ENCODE data around the gene RFX2. TPM values are rescaled to one million over a fixed set of nuclear protein-coding genes. Genes with fewer than 3 reads are reported as not detected.

The RFX2 gene
- total RNA-seq, 1 donor from 2014 or later: 6.5 TPM

DNA sequence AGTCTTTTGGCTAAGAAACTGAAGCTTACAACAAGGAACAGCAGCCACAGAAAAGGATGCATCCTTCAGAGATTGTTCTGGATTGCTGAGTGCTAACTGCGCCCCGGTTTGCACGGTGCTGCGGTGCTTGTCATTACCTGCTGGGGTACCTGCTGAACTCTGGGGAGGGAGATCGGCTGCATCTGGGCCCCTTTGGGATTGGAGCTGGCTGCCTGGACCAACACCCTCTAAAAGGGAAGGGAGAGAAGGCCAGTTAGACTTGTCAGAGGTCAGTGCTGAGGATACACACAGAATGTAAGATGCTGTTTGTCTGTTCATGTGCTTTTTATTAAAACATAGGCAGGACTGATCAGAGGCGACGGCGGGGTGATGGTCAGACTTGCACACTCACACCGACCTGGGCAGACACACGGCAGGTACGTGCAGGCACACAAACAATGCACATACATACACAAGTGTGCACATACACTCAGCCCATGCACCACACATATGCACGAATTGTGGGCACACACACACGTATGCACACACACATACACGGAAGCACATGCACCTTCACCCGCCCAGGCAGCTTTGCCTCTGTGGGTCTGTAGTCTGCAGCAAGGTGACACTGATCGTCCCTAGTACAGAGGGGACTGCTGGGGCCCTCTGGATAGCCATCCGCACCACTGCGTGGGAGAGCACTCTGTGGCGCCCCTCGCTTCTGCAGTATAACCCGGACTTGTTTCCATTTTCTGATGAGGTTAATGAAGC, 66.1 kb downstream of the RFX2 start:
- Histone ChIP-seq H3K4me3 (ENCODE audit: low read depth, low read length) (no peak overlapping the region), H3K36me3 (ENCODE audit: control insufficient read depth, insufficient read depth, low read length) (no peaks in the 10 kb centered on the region), H3K27me3 (ENCODE audit: control insufficient read depth, insufficient read depth, low read length) (no peaks in the 10 kb centered on the region)
- TF ChIP-seq, protein P1, sequence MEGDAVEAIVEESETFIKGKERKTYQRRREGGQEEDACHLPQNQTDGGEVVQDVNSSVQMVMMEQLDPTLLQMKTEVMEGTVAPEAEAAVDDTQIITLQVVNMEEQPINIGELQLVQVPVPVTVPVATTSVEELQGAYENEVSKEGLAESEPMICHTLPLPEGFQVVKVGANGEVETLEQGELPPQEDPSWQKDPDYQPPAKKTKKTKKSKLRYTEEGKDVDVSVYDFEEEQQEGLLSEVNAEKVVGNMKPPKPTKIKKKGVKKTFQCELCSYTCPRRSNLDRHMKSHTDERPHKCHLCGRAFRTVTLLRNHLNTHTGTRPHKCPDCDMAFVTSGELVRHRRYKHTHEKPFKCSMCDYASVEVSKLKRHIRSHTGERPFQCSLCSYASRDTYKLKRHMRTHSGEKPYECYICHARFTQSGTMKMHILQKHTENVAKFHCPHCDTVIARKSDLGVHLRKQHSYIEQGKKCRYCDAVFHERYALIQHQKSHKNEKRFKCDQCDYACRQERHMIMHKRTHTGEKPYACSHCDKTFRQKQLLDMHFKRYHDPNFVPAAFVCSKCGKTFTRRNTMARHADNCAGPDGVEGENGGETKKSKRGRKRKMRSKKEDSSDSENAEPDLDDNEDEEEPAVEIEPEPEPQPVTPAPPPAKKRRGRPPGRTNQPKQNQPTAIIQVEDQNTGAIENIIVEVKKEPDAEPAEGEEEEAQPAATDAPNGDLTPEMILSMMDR (IDR thresholded peaks at IDR 0.05; ENCODE audit: insufficient read depth, low read length, poor library complexity, severe bottlenecking): no peak
- DNase-seq (ENCODE audit: low read depth): no peak

DNA sequence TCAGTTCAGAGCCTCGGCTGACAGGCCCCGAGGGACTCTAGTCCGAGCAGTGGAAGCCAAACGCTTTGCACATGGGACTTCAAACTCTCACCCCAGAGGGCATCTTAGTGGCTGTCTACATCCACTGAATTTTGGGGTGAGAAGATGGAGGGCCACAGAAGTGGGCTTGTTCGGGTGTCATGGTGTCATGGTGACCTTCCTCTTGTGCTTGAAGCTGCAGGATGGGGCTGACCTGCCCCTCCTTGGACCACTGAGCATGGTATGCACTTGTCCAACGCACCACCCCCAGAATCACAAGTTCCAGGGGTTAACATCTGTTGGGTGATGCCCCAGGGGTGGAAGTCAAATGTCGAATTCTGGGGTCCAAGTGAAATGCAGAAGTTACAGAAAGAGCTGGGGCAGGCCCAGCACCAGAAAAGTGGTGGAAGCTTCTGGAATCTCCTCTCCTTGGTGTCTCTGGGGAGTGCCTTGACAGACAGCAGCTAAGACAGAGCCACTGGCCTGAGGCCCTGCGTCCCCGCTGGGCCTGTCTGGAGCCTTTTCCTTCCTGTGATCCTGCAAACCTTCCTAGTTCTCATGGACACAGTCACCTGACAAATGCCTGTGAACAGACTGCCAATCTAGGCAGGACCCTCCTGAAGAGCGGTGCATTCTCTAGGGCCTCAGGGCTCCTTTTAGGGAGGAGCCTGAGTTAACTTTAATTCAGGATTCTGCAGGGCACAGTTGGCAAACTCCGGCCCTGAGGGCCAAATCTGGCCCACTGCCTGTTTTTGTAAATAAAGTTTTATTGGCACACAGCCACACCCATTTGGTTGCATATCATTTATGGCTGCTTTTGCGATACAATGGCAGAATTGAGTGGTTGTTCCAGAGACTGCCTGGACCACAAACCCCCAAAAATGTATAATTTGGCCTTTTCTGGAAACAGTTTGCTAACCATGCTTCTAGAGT, 67.2 kb downstream of the RFX2 start:
- no peak for DNase-seq (ENCODE audit: low read depth)
- no peaks in the 10 kb centered on the region for H3K27me3 ChIP-seq (ENCODE audit: control insufficient read depth, insufficient read depth, low read length)
- TF ChIP-seq, protein P1 (IDR thresholded peaks at IDR 0.05; ENCODE audit: insufficient read depth, low read length, poor library complexity, severe bottlenecking): no peak
- no peak overlapping the region for H3K4me3 ChIP-seq (ENCODE audit: low read depth, low read length)
- H3K36me3 ChIP-seq (ENCODE audit: control insufficient read depth, insufficient read depth, low read length): no peaks in the 10 kb centered on the region

DNA sequence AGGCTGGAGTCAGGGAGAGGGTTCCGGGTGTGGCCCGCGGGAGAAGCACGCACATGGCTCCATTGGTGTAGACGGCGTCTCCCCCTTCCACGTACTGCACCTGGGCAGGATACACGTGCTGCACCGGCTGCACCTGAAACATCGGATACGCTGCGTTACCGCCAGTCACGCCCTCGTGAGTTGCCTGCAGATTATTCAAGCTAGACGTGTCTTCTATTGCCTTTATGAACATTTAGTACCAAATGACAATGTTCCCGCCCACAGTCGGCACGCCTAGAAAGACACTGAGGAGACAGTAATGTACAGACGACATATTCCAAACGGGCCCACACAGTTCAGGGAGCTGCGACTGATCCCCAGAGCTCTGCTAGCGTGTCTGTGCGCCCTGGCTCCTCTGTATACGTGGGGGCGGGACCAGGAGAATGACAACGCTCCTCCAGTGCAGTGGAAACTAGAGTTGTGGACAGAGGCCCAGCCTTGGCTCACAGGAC, 68.3 kb downstream of the RFX2 start:
- DNase-seq (ENCODE audit: low read depth): no peak
- no peak overlapping the region for H3K4me3 ChIP-seq (ENCODE audit: low read depth, low read length)
- no peaks in the 10 kb centered on the region for H3K27me3 ChIP-seq (ENCODE audit: control insufficient read depth, insufficient read depth, low read length)
- TF ChIP-seq, protein P1 (IDR thresholded peaks at IDR 0.05; ENCODE audit: insufficient read depth, low read length, poor library complexity, severe bottlenecking): no peak
- no peaks in the 10 kb centered on the region for H3K36me3 ChIP-seq (ENCODE audit: control insufficient read depth, insufficient read depth, low read length)

DNA sequence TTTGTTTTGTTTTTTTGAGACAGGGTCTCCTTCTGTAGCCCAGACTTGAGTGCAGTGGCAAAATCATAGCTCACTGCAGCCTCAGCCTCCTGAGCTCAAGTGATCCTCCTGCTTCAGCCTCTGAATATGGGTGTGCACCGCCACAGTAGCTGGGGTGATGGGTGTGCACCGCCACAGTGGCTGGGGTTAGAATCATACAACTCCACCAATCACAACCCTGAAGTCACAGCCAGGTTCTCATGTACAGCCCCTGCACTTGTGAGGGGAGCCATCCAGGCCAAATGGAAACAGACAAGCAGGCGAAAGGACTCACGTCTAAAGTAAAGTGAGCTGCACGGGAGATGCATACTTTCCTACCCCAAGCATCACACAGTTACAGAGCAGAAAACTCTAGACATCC, 69.2 kb downstream of the RFX2 start:
- Histone ChIP-seq H3K27me3 (ENCODE audit: control insufficient read depth, insufficient read depth, low read length) (no peaks in the 10 kb centered on the region), H3K4me3 (ENCODE audit: low read depth, low read length) (no peak overlapping the region), H3K36me3 (ENCODE audit: control insufficient read depth, insufficient read depth, low read length) (no peaks in the 10 kb centered on the region)
- no peak for DNase-seq (ENCODE audit: low read depth)
- TF ChIP-seq, protein P1 (IDR thresholded peaks at IDR 0.05; ENCODE audit: insufficient read depth, low read length, poor library complexity, severe bottlenecking): no peak

DNA sequence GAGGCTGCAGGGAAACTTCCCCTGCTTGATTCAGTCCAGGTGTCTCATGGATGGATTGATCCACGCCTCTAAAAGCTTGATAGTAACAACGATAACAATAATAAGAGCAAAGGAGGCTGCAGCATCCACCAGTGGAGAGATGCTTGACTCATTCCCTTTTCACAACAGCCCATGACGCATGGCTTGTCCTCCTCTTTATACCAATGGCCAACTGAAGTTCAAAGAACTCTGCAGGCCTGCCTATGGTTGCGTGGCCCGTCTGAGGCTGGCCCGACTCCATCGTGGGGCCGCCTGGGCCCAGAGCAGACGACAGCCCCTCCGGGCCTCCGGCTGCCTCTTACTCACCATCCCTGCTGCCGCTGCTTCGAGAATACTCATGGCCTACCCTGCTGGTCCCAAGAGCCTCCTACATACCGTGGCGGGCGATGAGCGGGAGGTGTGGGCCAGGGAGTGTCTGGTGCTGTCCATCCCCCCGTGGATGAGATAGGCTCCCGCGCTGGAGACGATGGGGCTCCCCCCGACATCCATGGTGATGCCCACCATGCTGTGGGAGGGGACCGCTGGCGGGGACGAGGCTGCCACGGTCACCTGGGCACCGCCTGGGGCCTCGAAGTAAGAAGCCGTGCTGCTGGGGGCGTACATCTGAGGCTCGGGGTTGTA, 70.6 kb downstream of the RFX2 start:
- no peak for DNase-seq (ENCODE audit: low read depth)
- Histone ChIP-seq H3K36me3 (ENCODE audit: control insufficient read depth, insufficient read depth, low read length) (no peaks in the 10 kb centered on the region), H3K4me3 (ENCODE audit: low read depth, low read length) (no peak overlapping the region), H3K27me3 (ENCODE audit: control insufficient read depth, insufficient read depth, low read length) (no peaks in the 10 kb centered on the region)
- TF ChIP-seq, protein P1 (IDR thresholded peaks at IDR 0.05; ENCODE audit: insufficient read depth, low read length, poor library complexity, severe bottlenecking): no peak

All from kidney epithelial cell (primary cell).